ENCODE measurements around the gene COA3.

Gene COA3

DNA sequence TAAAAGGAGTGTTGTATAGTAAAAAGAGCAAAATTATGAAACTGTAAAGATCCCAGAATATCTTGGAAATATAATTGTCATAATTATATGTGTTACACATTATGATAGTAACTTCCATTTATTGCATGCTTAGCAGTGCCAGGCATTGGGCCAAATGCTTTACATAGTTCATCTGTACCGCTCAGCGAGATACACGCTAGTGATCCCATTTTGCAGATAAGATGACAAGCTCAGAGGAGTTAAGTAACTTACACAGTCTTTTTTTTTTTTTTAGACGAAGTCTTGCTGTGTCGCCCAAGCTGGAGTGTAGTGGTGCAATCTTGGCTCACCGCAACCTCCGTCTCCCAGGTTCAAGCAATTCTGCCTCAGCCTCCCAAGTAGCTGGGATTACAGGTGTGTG lies 46.9 kb downstream of the COA3 start:
- DNase-seq: no peak

DNA sequence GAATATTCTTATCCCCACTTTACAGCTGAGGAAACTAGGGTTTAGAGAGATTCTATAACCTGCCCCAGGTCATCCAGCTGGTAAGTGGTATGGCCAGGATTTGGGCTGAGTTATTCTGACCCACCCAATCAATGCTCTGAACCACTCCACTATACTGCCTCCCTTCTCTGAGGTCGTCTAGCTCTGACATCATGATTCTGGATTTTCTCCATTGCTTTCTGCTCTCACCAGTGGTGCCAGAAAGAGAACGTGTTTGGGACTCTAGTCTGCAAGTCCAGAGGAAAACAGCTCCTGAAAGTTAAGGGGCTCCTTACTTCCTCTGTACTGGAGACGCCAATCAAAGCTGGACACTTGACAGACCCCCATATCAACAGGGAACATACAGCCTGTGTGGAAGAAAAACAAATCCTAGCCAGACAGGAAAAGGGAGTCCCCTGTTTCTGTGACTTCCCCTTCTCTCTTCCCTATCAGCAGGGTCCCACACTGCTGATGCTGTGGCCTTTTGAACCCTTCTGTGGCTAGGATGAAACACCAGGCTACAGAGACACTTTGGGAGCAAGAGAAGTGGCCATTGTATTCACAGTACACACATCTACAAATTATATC lies 47.7 kb downstream of the COA3 start:
- no peak for DNase-seq

DNA sequence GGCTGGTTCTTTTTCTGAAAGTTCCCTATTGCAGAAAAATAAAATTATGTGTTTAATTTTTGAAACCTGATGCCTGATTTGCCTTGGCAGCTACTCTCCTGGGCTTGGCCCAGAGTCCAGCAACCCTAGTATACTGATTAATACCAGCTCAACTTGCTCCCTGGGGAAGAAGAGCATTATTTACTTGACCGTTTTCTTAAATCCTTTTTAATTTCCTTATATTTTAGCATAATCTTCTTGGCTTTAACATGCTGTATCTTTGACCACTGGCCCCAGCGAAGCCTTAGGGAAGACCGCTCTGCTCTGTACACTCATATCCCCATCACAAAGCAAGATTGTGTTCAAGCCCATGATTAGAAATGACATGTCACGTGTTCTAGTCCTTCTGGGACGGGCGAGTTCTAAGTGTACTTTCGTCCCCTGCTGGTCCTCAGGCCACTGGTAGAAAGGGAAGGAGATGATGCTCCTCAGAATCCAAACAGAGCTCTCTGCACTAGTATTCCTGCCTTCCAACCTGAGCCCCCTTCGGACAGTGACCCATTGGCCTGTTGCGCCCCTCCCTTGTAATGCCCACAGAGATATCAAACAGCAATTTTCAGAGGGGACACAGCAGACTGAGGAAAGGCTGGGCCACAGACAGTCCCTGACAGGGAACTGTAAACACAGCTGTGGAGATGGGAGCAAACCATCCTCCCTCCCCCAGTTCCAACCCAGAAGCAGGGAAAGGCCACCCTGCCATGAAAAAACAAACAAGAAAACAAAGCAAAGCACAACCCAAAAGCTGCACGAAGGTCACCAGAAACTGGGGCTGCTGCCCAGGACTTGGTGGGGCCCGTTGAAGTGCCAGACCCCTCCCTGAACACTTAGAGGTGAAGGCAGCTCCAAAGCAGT lies 49.4 kb downstream of the COA3 start:
- no peak for DNase-seq

- no peak for DNase-seq
These were observed 50.1 kb downstream of the COA3 start for GRCh38 chr17:42748202-42748907.
